H1 (cell line): Measurements from ENCODE around the gene CELF2. TPM values are rescaled to one million over a fixed set of nuclear protein-coding genes. Genes with fewer than 3 reads are reported as not detected.

ENCODE experiments used
- CTCF ChIA-PET: fragments of 300-600 bp; sonication (Branson Sonifier 250); formaldehyde crosslinking; loops from one replicate; lab custom pipeline; 2021; ENCODE audit not compliant: partially characterized antibody; lab: Charles Lee
- POLR2A ChIA-PET: fragments of 300-600 bp; sonication (Branson Sonifier 250); formaldehyde crosslinking; loops from one replicate; lab custom pipeline; 2021; ENCODE audit warnings: inconsistent platforms; ENCODE audit not compliant: partially characterized antibody; lab: Charles Lee
- DNase-seq, 2 experiments: peaks; one replicate each; pipeline versions ENCODE4 v3.0.0 to v3.0.0-alpha.2; 2010 to 2022; ENCODE audit warnings: low spot score in 2 of 2, low read depth in 1 of 2, mixed read lengths in 1 of 2
- FAIRE-seq: peaks from 2 replicates; lab custom pipeline; 2011; peaks lifted over from hg19 to GRCh38; lab: Jason Lieb, UNC
- H2AFZ ChIP-seq: 2 replicates; pipeline ENCODE4 v1.8.1; 2012; ENCODE audit warnings: low read length, inconsistent platforms
- H2AK5ac ChIP-seq: 2 replicates; pipeline ENCODE4 v1.6.1; 2013; ENCODE audit warnings: low read depth, low read length
- H2BK120ac ChIP-seq: replicated peaks from 2 replicates; pipeline ENCODE3; 2013; ENCODE audit warnings: low read depth, low read length, inconsistent platforms
- H2BK12ac ChIP-seq: 2 replicates; pipeline ENCODE4 v1.6.1; 2013; ENCODE audit warnings: low read depth, low read length
- H2BK15ac ChIP-seq: 2 replicates; pipeline ENCODE4 v1.6.1; 2013; ENCODE audit warnings: low read length
- H2BK20ac ChIP-seq: 2 replicates; pipeline ENCODE4 v1.6.1; 2013; ENCODE audit warnings: low read length
- H2BK5ac ChIP-seq: 2 replicates; pipeline ENCODE4 v1.6.1; 2013; ENCODE audit warnings: low read depth, low read length
- H3K14ac ChIP-seq: 2 replicates; pipeline ENCODE4 v1.6.1; 2013; ENCODE audit warnings: inconsistent platforms; ENCODE audit not compliant: insufficient read length
- H3K18ac ChIP-seq: 2 replicates; pipeline ENCODE4 v1.6.1; 2013; ENCODE audit warnings: low read length; ENCODE audit errors: extremely low read depth
- H3K23ac ChIP-seq: 2 replicates; pipeline ENCODE4 v1.6.1; 2013; ENCODE audit warnings: inconsistent platforms; ENCODE audit not compliant: insufficient read length
- H3K23me2 ChIP-seq: 2 replicates; pipeline ENCODE4 v1.6.1; 2013; ENCODE audit warnings: low read depth, low read length
- H3K27ac ChIP-seq: 2 replicates; pipeline ENCODE4 v1.6.1; 2011; ENCODE audit warnings: low read depth, low read length, inconsistent platforms
- H3K27me3 ChIP-seq, 4 experiments: replicated peaks in 1 of 4; 1 replicate in 1 of 4; 2 replicates in 3 of 4; pipeline versions ENCODE4 v1.6.1 to v1.8.1; 2011 to 2013; ENCODE audit warnings: low read length in 3 of 4, mild to moderate bottlenecking in 3 of 4, inconsistent platforms in 2 of 4, mixed read lengths in 2 of 4, moderate library complexity in 1 of 4; ENCODE audit not compliant: control insufficient read depth in 3 of 4, insufficient read depth in 3 of 4; ENCODE audit errors: extremely low read depth in 1 of 4
- H3K36me3 ChIP-seq, 4 experiments: 2 replicates each; pipeline versions ENCODE4 v1.6.1 to v1.8.1; 2011 to 2013; ENCODE audit warnings: mild to moderate bottlenecking in 4 of 4, low read length in 3 of 4, moderate library complexity in 2 of 4, control low read depth in 1 of 4, inconsistent platforms in 1 of 4; ENCODE audit not compliant: insufficient read depth in 4 of 4, control insufficient read depth in 2 of 4
- H3K4ac ChIP-seq: replicated peaks from 2 replicates; pipeline ENCODE3; 2013; ENCODE audit warnings: low read length, low read depth, mixed read lengths, inconsistent platforms; ENCODE audit not compliant: insufficient read length
- H3K4me1 ChIP-seq, 4 experiments: replicated peaks in 1 of 4; 1 replicate in 1 of 4; 2 replicates in 3 of 4; pipeline versions ENCODE4 v1.6.1 to v1.8.1; 2011 to 2013; ENCODE audit warnings: low read length in 3 of 4, inconsistent platforms in 2 of 4, mixed read lengths in 1 of 4; ENCODE audit not compliant: insufficient read depth in 4 of 4, control insufficient read depth in 3 of 4
- H3K4me2 ChIP-seq, 2 experiments: 2 replicates each; pipeline versions ENCODE4 v1.6.1 to v1.8.1; 2011 to 2013; ENCODE audit warnings: low read depth in 2 of 2, low read length in 2 of 2, control low read depth in 1 of 2, inconsistent platforms in 1 of 2, mild to moderate bottlenecking in 1 of 2; ENCODE audit not compliant: insufficient read depth in 1 of 2
- H3K4me3 ChIP-seq, 4 experiments: fragments of 200-600, 300-600 bp in 1 of 4; sonication (generic), shearing (Covaris generic), sonication (Bioruptor Twin) in 1 of 4; 2 replicates each; pipeline versions ENCODE4 v1.5.1 to v1.8.1; 2011 to 2016; ENCODE audit warnings: low read length in 4 of 4, low read depth in 3 of 4, control low read depth in 2 of 4, inconsistent platforms in 2 of 4, mild to moderate bottlenecking in 2 of 4, mixed read lengths in 1 of 4, moderate library complexity in 1 of 4; ENCODE audit not compliant: insufficient read depth in 2 of 4; ENCODE audit errors: extremely low read depth in 1 of 4
- H3K56ac ChIP-seq: replicated peaks from 2 replicates; pipeline ENCODE3; 2013; ENCODE audit warnings: low read depth, mild to moderate bottlenecking, mixed read lengths, low read length, inconsistent platforms; ENCODE audit not compliant: insufficient read length
- H3K79me1 ChIP-seq: 2 replicates; pipeline ENCODE4 v1.6.1; 2013; ENCODE audit warnings: low read depth, low read length, control low read depth
- H3K79me2 ChIP-seq, 2 experiments: 2 replicates each; pipeline versions ENCODE4 v1.6.1 to v1.8.1; 2012 to 2013; ENCODE audit warnings: low read length in 2 of 2, mild to moderate bottlenecking in 2 of 2, inconsistent platforms in 1 of 2; ENCODE audit not compliant: insufficient read depth in 2 of 2, control insufficient read depth in 1 of 2
- H3K9ac ChIP-seq, 4 experiments: replicated peaks in 1 of 4; 1 replicate in 1 of 4; 2 replicates in 3 of 4; pipeline versions ENCODE4 v1.6.1 to v1.8.1; 2011 to 2013; ENCODE audit warnings: low read depth in 3 of 4, low read length in 3 of 4, control low read depth in 2 of 4, mild to moderate bottlenecking in 2 of 4, moderate library complexity in 2 of 4, inconsistent platforms in 1 of 4; ENCODE audit errors: extremely low read depth in 1 of 4
- H3K9me3 ChIP-seq, 2 experiments: 2 replicates each; pipeline versions ENCODE4 v1.6.1 to v1.8.1; 2012 to 2013; ENCODE audit warnings: mild to moderate bottlenecking in 2 of 2, moderate library complexity in 2 of 2, control low read depth in 1 of 2, inconsistent platforms in 1 of 2, low read depth in 1 of 2, low read length in 1 of 2, mixed read lengths in 1 of 2; ENCODE audit not compliant: insufficient read depth in 2 of 2
- H4K20me1 ChIP-seq, 2 experiments: replicated peaks in 1 of 2; 2 replicates each; pipeline versions ENCODE3 to v1.8.1; 2011 to 2013; ENCODE audit warnings: inconsistent platforms in 2 of 2, low read length in 2 of 2, mild to moderate bottlenecking in 1 of 2; ENCODE audit not compliant: insufficient read depth in 2 of 2, control insufficient read depth in 1 of 2
- H4K5ac ChIP-seq: 2 replicates; pipeline ENCODE4 v1.6.1; 2013; ENCODE audit warnings: low read length, low read depth, mixed read lengths, inconsistent platforms; ENCODE audit not compliant: insufficient read length
- H4K8ac ChIP-seq: 2 replicates; pipeline ENCODE4 v1.8.0; 2013; ENCODE audit warnings: mild to moderate bottlenecking, moderate library complexity, low read length, inconsistent platforms; ENCODE audit not compliant: insufficient read depth; ENCODE audit errors: extremely low read depth
- H4K91ac ChIP-seq: replicated peaks from 2 replicates; pipeline ENCODE3; 2013; ENCODE audit warnings: low read length, mixed read lengths, inconsistent platforms; ENCODE audit not compliant: insufficient read length
- ASH2L ChIP-seq: fragments of 200-600, 300-600 bp; sonication (generic); IDR thresholded peaks from one replicate; pipeline ENCODE4 v1.7.1; 2017; ENCODE audit warnings: low read length
- ATF2 ChIP-seq: IDR thresholded peaks from 2 replicates; pipeline ENCODE4 v1.6.1; 2012; ENCODE audit warnings: low read length, inconsistent platforms
- FOSL1 ChIP-seq: IDR thresholded peaks from 2 replicates; pipeline ENCODE4 v1.6.1; 2011; ENCODE audit warnings: mild to moderate bottlenecking, low read depth, low read length, moderate library complexity; ENCODE audit not compliant: insufficient read depth
- HDAC6 ChIP-seq: IDR thresholded peaks from one replicate; pipeline ENCODE4 v1.7.1; 2012; ENCODE audit warnings: low read depth, mild to moderate bottlenecking, inconsistent platforms, low read length, moderate library complexity
- KDM5A ChIP-seq: fragments of 200-600 bp; IDR thresholded peaks from 2 replicates; pipeline ENCODE4 v1.7.1; 2012; ENCODE audit warnings: mild to moderate bottlenecking, low read length, inconsistent platforms, mixed read lengths
- PHF8 ChIP-seq: fragments of 200-600 bp; sonication (generic); conservative IDR thresholded peaks from 2 replicates; pipeline ENCODE4 v1.7.1; 2012; ENCODE audit warnings: low read depth, mild to moderate bottlenecking, inconsistent platforms, low read length, moderate library complexity
- RXRA ChIP-seq: IDR thresholded peaks from 2 replicates; pipeline ENCODE4 v1.6.1; 2011; ENCODE audit warnings: low read depth, mild to moderate bottlenecking, low read length, moderate library complexity; ENCODE audit not compliant: insufficient read depth
- SIN3A ChIP-seq, 2 experiments: IDR thresholded peaks in 1 of 2; conservative IDR thresholded peaks in 1 of 2; 2 replicates each; pipeline ENCODE4 v1.6.1; 2011 to 2012; ENCODE audit warnings: low read length in 2 of 2, improper control_type of control experiment in 1 of 2, low read depth in 1 of 2, mild to moderate bottlenecking in 1 of 2
- SP2 ChIP-seq: IDR thresholded peaks from 2 replicates; pipeline ENCODE4 v1.6.1; 2012; ENCODE audit warnings: mild to moderate bottlenecking, low read length, inconsistent platforms
- SP4 ChIP-seq: IDR thresholded peaks from 2 replicates; pipeline ENCODE4 v1.6.1; 2012; ENCODE audit warnings: low read length, inconsistent platforms
- SRF ChIP-seq: IDR thresholded peaks from 2 replicates; pipeline ENCODE4 v1.6.1; 2011; ENCODE audit warnings: mild to moderate bottlenecking, low read depth, low read length, moderate library complexity
- TAF1 ChIP-seq: IDR thresholded peaks from 2 replicates; pipeline ENCODE4 v1.6.1; 2011; ENCODE audit warnings: mild to moderate bottlenecking, low read depth, low read length
- YY1 ChIP-seq: IDR thresholded peaks from 2 replicates; pipeline ENCODE4 v1.6.1; 2011; ENCODE audit warnings: low read depth, mild to moderate bottlenecking, low read length
- WGBS, 2 experiments: shearing (Covaris generic) in 1 of 2; methylation state at CpG; one replicate each; pipeline versions ENCODE4 v1.1.6 to v1.1.7; 2013 to 2015; ENCODE audit warnings: low lambda C conversion rate in 2 of 2, mixed read lengths in 2 of 2, inconsistent platforms in 1 of 2, low coverage in 1 of 2, missing lambda C conversion rate in 1 of 2; ENCODE audit not compliant: insufficient replicate concordance in 2 of 2, insufficient coverage in 1 of 2, insufficient read length in 1 of 2; ENCODE audit errors: extremely low coverage in 1 of 2, missing lambda C conversion rate in 1 of 2; 5-methylcytosine and 5-hydroxymethylcytosine counted together
- polyA plus RNA-seq, 7 experiments: library from polyadenylated mRNA; depleted of rRNA in 3 of 7; stranded (reverse) in 5 of 7; unstranded in 2 of 7; fragments of >200 nt in 5 of 7; fragments of 200-250 nt in 2 of 7; gene quantifications; 1 replicate in 5 of 7; 2 replicates in 1 of 7; 4 replicates in 1 of 7; pipeline versions ENCODE4 v1.2.1 to v1.2.3, GENCODE V29; 2011 to 2013; ENCODE audit warnings: missing spikeins in 2 of 7, mixed read lengths in 2 of 7
- total RNA-seq: library from RNA; stranded (reverse); fragmentation: NEBNext Ultra II Directional; extraction: Animal tissue kit (Norgen Biotek cat#: 25700); gene quantifications from 2 replicates; pipeline ENCODE4 v1.2.1, GENCODE V29; 2021

CELF2 gene
- total and polyA plus RNA-seq, 2 of the 8 experiments (the other 6 are each of a cell fraction or from before 2014, with no cell fraction given) = 18.3 to 22.7 TPM

- no peak overlapping the region for H2BK15ac ChIP-seq
- H3K4ac ChIP-seq = no peak overlapping the region
- H2AK5ac ChIP-seq = no peak overlapping the region
- CTCF ChIA-PET = interaction anchor here (0.5 to 1.6 kb wide), 5 partner anchors 12 to 1162 kb away, joined by 3 to 5 read pairs (median 4); no protein-coding TSS in a partner anchor
- no peak overlapping the region for H3K14ac ChIP-seq
- no peaks in the 10 kb centered on the region; the same call in 1 of the 2 replicates for H3K23me2 ChIP-seq
- 84% methylated on average over 4 of the region's 4 CpGs; no CpG with 5 or more reads in 1 of the 2 experiments for WGBS, 2 experiments
- no peak overlapping the region for H2AFZ ChIP-seq
- H3K18ac ChIP-seq = no peak overlapping the region
- H2BK5ac ChIP-seq = no peak overlapping the region
- no peak for FAIRE-seq
- no peak overlapping the region for H4K91ac ChIP-seq
- H3K9me3 ChIP-seq = no peaks in the 10 kb centered on the region
- POLR2A ChIA-PET = no interaction called here
- H3K79me1 ChIP-seq = 0 out of 2 replicates have a peak, but pooled peaks cover 3% of the 10 kb centered on the region
- H3K79me2 ChIP-seq = no peaks in the 10 kb centered on the region
- no peak overlapping the region for H2BK120ac ChIP-seq
- DNase-seq = no peak
- H4K5ac ChIP-seq = no peak overlapping the region
- no peak overlapping the region for H2BK12ac ChIP-seq
- H2BK20ac ChIP-seq = no peak overlapping the region
- no peak overlapping the region for H3K4me2 ChIP-seq
- H4K20me1 ChIP-seq = no peaks in the 10 kb centered on the region
- no peak overlapping the region for H3K4me3 ChIP-seq
- peaks cover 0 to 5% (median 0%) of the 10 kb centered on the region in 4 experiments; a peak in 1 of 7 replicates for H3K4me1 ChIP-seq
- H3K27ac ChIP-seq = no peak overlapping the region
- no peak overlapping the region for H3K56ac ChIP-seq
- H3K27me3 ChIP-seq = no peaks in the 10 kb centered on the region
- H3K36me3 ChIP-seq = no peaks in the 10 kb centered on the region; a peak in 2 of 8 replicates
- no peak overlapping the region for H3K9ac ChIP-seq
- H3K23ac ChIP-seq = no peak overlapping the region
- H4K8ac ChIP-seq = no peak overlapping the region
- TF ChIP-seq HDAC6 = no peak
- no peak for TF ChIP-seq SIN3A (conservative IDR thresholded peaks at IDR 0.05 in 1 of 2, IDR thresholded peaks at IDR 0.05 in 1 of 2; ENCODE audit: low read depth in 1 of 2, low read length in 2 of 2)
- no peak for TF ChIP-seq SP2
- no peak for TF ChIP-seq PHF8
- no peak for TF ChIP-seq RXRA
- no peak for TF ChIP-seq SP4
- TF ChIP-seq TAF1 = no peak
- no peak for TF ChIP-seq FOSL1
- no peak for TF ChIP-seq ATF2
- no peak for TF ChIP-seq SRF
- TF ChIP-seq KDM5A = no peak
- no peak for TF ChIP-seq YY1
- TF ChIP-seq ASH2L = no peak
These were observed 197.8 kb downstream of the CELF2 start for GRCh38 chr10:11215471-11215870.
